Mucosa of stomach (tissue), 1 donor: ENCODE measurements around the gene C12orf43.
A peak's percentile ranks its signal among the peaks of the same experiment; 100 is the strongest.

Experiments
- H3K27me3 ChIP-seq: one replicate; pipeline ENCODE4 v1.7.0; 2013; ENCODE audit warnings: mild to moderate bottlenecking, low read length; ENCODE audit not compliant: control insufficient read depth, insufficient read depth
- H3K36me3 ChIP-seq: one replicate; pipeline ENCODE4 v1.7.0; 2013; ENCODE audit warnings: low read length; ENCODE audit not compliant: control insufficient read depth, insufficient read depth
- H3K4me1 ChIP-seq: one replicate; pipeline ENCODE4 v1.7.0; 2013; ENCODE audit warnings: mild to moderate bottlenecking, low read length; ENCODE audit not compliant: control insufficient read depth, insufficient read depth
- H3K4me3 ChIP-seq: one replicate; pipeline ENCODE4 v1.7.0; 2013; ENCODE audit warnings: low read length
- H3K9ac ChIP-seq: one replicate; pipeline ENCODE4 v1.7.0; 2013; ENCODE audit warnings: mild to moderate bottlenecking, low read length, moderate library complexity
- H3K9me3 ChIP-seq: one replicate; pipeline ENCODE4 v1.7.0; 2013; ENCODE audit warnings: mild to moderate bottlenecking, low read length, moderate library complexity; ENCODE audit not compliant: control insufficient read depth
- donor health status: Pancreatic carcinoma.

The C12orf43 gene

GRCh38 chr12:120992989-120993388, 23.3 kb downstream of the C12orf43 start:
- Histone ChIP-seq H3K36me3 (peaks cover 18% of the 10 kb centered on the region), H3K9ac (no peak overlapping the region), H3K27me3 (no peaks in the 10 kb centered on the region), H3K9me3 (no peaks in the 10 kb centered on the region), H3K4me3 (no peak overlapping the region), H3K4me1 (no peaks in the 10 kb centered on the region)

GRCh38 chr12:120991965-120992364, 24.3 kb downstream of the C12orf43 start:
- Histone ChIP-seq H3K27me3 (no peaks in the 10 kb centered on the region), H3K4me1 (no peaks in the 10 kb centered on the region), H3K4me3 (no peak overlapping the region), H3K36me3 (peaks cover 18% of the 10 kb centered on the region), H3K9ac (no peak overlapping the region), H3K9me3 (no peaks in the 10 kb centered on the region)

- Histone ChIP-seq H3K9me3 (no peaks in the 10 kb centered on the region), H3K36me3 (peaks cover 14% of the 10 kb centered on the region), H3K9ac (no peak overlapping the region), H3K4me1 (no peaks in the 10 kb centered on the region), H3K27me3 (no peaks in the 10 kb centered on the region), H3K4me3 (no peak overlapping the region)
Observed at GRCh38 chr12:120990487-120991055, 25.7 kb downstream of the C12orf43 start.

GRCh38 chr12:120989687-120990086, 26.6 kb downstream of the C12orf43 start:
- Histone ChIP-seq H3K9ac (no peak overlapping the region), H3K9me3 (no peaks in the 10 kb centered on the region), H3K4me3 (no peak overlapping the region), H3K4me1 (peaks cover 5% of the 10 kb centered on the region), H3K27me3 (no peaks in the 10 kb centered on the region), H3K36me3 (peaks cover 6% of the 10 kb centered on the region)

GRCh38 chr12:120988658-120989057, 27.6 kb downstream of the C12orf43 start:
- H3K4me1 ChIP-seq, result peaks cover 14% of the 10 kb centered on the region
- H3K9me3 ChIP-seq, result no peaks in the 10 kb centered on the region
- no peaks in the 10 kb centered on the region for H3K36me3 ChIP-seq
- H3K27me3 ChIP-seq, result no peaks in the 10 kb centered on the region
- no peak overlapping the region for H3K4me3 ChIP-seq
- H3K9ac ChIP-seq, result no peak overlapping the region

GRCh38 chr12:120988234-120988633, 28.1 kb downstream of the C12orf43 start:
- Histone ChIP-seq H3K9me3 (no peaks in the 10 kb centered on the region), H3K9ac (no peak overlapping the region), H3K27me3 (no peaks in the 10 kb centered on the region), H3K36me3 (no peaks in the 10 kb centered on the region), H3K4me1 (peaks cover 19% of the 10 kb centered on the region), H3K4me3 (no peak overlapping the region)

GRCh38 chr12:120984351-120984898, 31.9 kb downstream of the C12orf43 start:
- H3K9me3 ChIP-seq, result no peaks in the 10 kb centered on the region
- H3K9ac ChIP-seq, result no peak overlapping the region
- H3K4me1 ChIP-seq, result peaks cover 33% of the 10 kb centered on the region
- no peaks in the 10 kb centered on the region for H3K27me3 ChIP-seq
- no peaks in the 10 kb centered on the region for H3K36me3 ChIP-seq
- H3K4me3 ChIP-seq, result no peak overlapping the region

GRCh38 chr12:120983759-120984158, 32.5 kb downstream of the C12orf43 start:
- Histone ChIP-seq H3K27me3 (no peaks in the 10 kb centered on the region), H3K4me3 (no peak overlapping the region), H3K9ac (no peak overlapping the region), H3K36me3 (no peaks in the 10 kb centered on the region), H3K4me1 (peaks cover 33% of the 10 kb centered on the region), H3K9me3 (no peaks in the 10 kb centered on the region)

- Histone ChIP-seq H3K4me3 (no peak overlapping the region), H3K27me3 (no peaks in the 10 kb centered on the region), H3K9me3 (no peaks in the 10 kb centered on the region), H3K9ac (no peak overlapping the region), H3K4me1 (peaks cover 40% of the 10 kb centered on the region), H3K36me3 (no peaks in the 10 kb centered on the region)
Observed at GRCh38 chr12:120982659-120983058, 33.6 kb downstream of the C12orf43 start.

GRCh38 chr12:120981407-120981941, 34.8 kb downstream of the C12orf43 start:
- H3K4me1 ChIP-seq, result peaks cover 41% of the 10 kb centered on the region
- no peaks in the 10 kb centered on the region for H3K27me3 ChIP-seq
- H3K4me3 ChIP-seq, result no peak overlapping the region
- no peaks in the 10 kb centered on the region for H3K36me3 ChIP-seq
- H3K9ac ChIP-seq, result no peak overlapping the region
- no peaks in the 10 kb centered on the region for H3K9me3 ChIP-seq

GRCh38 chr12:120980800-120981368, 35.4 kb downstream of the C12orf43 start:
- Histone ChIP-seq H3K4me3 (peak overlapping the region; percentile 61), H3K9me3 (no peaks in the 10 kb centered on the region), H3K9ac (peak overlapping the region; percentile 83), H3K4me1 (peaks cover 41% of the 10 kb centered on the region), H3K36me3 (no peaks in the 10 kb centered on the region), H3K27me3 (no peaks in the 10 kb centered on the region)

- no peaks in the 10 kb centered on the region for H3K27me3 ChIP-seq
- H3K4me1 ChIP-seq, result peaks cover 40% of the 10 kb centered on the region
- no peaks in the 10 kb centered on the region for H3K36me3 ChIP-seq
- no peaks in the 10 kb centered on the region for H3K9me3 ChIP-seq
- peak overlapping the region; percentile 83 for H3K9ac ChIP-seq
- H3K4me3 ChIP-seq, result peak overlapping the region; percentile 61
Observed at GRCh38 chr12:120979862-120980696, 36.2 kb downstream of the C12orf43 start.
